Measurements from ENCODE around the gene TMEM164. TPM values are rescaled to one million over a fixed set of nuclear protein-coding genes. Genes with fewer than 3 reads are reported as not detected.

The TMEM164 gene
- total RNA-seq, 1 donor from 2014 or later = 84.6 TPM

GRCh38 chrX:110103344-110103743 is 100.4 kb downstream of the TMEM164 start:
- ATAC-seq = no peak
- Histone ChIP-seq H3K36me3 (no peaks in the 10 kb centered on the region), H3K4me3 (no peak overlapping the region), H3K4me1 (no peaks in the 10 kb centered on the region), H3K9me3 (no peaks in the 10 kb centered on the region), H3K27ac (no peak overlapping the region), H3K27me3 (no peaks in the 10 kb centered on the region)
- TF ChIP-seq CTCF (IDR thresholded peaks at IDR 0.05) = no peak
- no peak for DNase-seq
- intact Hi-C loops (cut with DNase I) = no loop called here

- Histone ChIP-seq H3K4me1 (no peaks in the 10 kb centered on the region), H3K27ac (no peak overlapping the region), H3K36me3 (no peaks in the 10 kb centered on the region), H3K4me3 (no peak overlapping the region), H3K9me3 (no peaks in the 10 kb centered on the region), H3K27me3 (no peaks in the 10 kb centered on the region)
- ATAC-seq = no peak
- no peak for TF ChIP-seq CTCF (IDR thresholded peaks at IDR 0.05)
- intact Hi-C loops (cut with DNase I) = no loop called here
- DNase-seq = no peak
Measured at GRCh38 chrX:110104078-110104477, 101.2 kb downstream of the TMEM164 start.

- no peak overlapping the region for H3K27ac ChIP-seq
Measured at GRCh38 chrX:110108381-110108821, 105.5 kb downstream of the TMEM164 start.

GRCh38 chrX:110114260-110114776 is 111.4 kb downstream of the TMEM164 start:
- H3K9me3 ChIP-seq = no peaks in the 10 kb centered on the region
- no peaks in the 10 kb centered on the region for H3K4me1 ChIP-seq
- no peak for TF ChIP-seq CTCF (IDR thresholded peaks at IDR 0.05)
- no peak overlapping the region for H3K4me3 ChIP-seq
- intact Hi-C loops (cut with DNase I) = no loop called here
- no peaks in the 10 kb centered on the region for H3K27me3 ChIP-seq
- peaks cover 4% of the 10 kb centered on the region for H3K36me3 ChIP-seq
- no peak overlapping the region for H3K27ac ChIP-seq
- no peak for DNase-seq
- no peak for ATAC-seq

More at GRCh38 chrX:110108381-110108821, 105.5 kb downstream of the TMEM164 start:
- Histone ChIP-seq H3K4me1 (no peaks in the 10 kb centered on the region), H3K4me3 (no peak overlapping the region), H3K9me3 (no peaks in the 10 kb centered on the region), H3K36me3 (peaks cover 4% of the 10 kb centered on the region), H3K27me3 (no peaks in the 10 kb centered on the region)
- DNase-seq (no peak), ATAC-seq (peak; percentile 69)
- TF ChIP-seq CTCF (IDR thresholded peaks at IDR 0.05) = no peak
- intact Hi-C loops (cut with DNase I) = no loop called here

- no peak for ATAC-seq
- Histone ChIP-seq H3K9me3 (no peaks in the 10 kb centered on the region), H3K27ac (no peak overlapping the region), H3K4me1 (no peaks in the 10 kb centered on the region), H3K27me3 (no peaks in the 10 kb centered on the region), H3K4me3 (no peak overlapping the region), H3K36me3 (no peaks in the 10 kb centered on the region)
- TF ChIP-seq CTCF (IDR thresholded peaks at IDR 0.05) = no peak
- intact Hi-C loops (cut with DNase I) = no loop called here
- DNase-seq = no peak
Measured at GRCh38 chrX:110116066-110116980, 113.4 kb downstream of the TMEM164 start.
